ENCODE measurements around the gene PKIB.

PKIB gene

DNA sequence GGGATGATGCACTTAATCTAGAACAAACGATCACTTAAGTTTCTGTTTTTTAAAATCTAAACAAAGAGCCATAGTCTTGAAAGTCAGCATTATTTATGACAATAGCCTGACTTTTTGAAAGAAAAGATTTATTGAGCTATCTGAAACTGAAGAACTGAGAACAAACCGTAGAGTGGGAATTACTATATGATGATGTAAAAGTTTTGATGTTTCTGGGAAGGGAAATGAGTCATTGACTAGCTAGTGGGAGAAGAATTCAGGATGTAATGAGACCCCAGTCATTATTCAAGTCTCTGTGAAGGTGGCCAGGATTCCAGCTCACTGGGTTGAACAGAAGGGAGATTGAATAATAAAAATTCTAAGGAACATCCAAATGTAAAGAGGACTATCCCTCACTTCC, 85.9 kb downstream of the PKIB start:
- no peaks in the 10 kb centered on the region for H3K4me1 Mint-ChIP-seq (ENCODE audit: low read depth)
- H3K4me3 Mint-ChIP-seq: no peak overlapping the region
- no peaks in the 10 kb centered on the region for H3K9me3 Mint-ChIP-seq
- H3K27ac Mint-ChIP-seq: no peak overlapping the region
- peaks cover 7% of the 10 kb centered on the region for H3K27me3 Mint-ChIP-seq
- no peaks in the 10 kb centered on the region for H3K36me3 Mint-ChIP-seq (ENCODE audit: low read depth)

- no peaks in the 10 kb centered on the region for H3K9me3 Mint-ChIP-seq
- no peak overlapping the region for H3K27ac Mint-ChIP-seq
- H3K4me3 Mint-ChIP-seq: no peak overlapping the region
- H3K27me3 Mint-ChIP-seq: peaks cover 7% of the 10 kb centered on the region
- H3K4me1 Mint-ChIP-seq (ENCODE audit: low read depth): no peaks in the 10 kb centered on the region
- H3K36me3 Mint-ChIP-seq (ENCODE audit: low read depth): no peaks in the 10 kb centered on the region
Measured at GRCh38 chr6:122696853-122697252, 86.6 kb downstream of the PKIB start.

DNA sequence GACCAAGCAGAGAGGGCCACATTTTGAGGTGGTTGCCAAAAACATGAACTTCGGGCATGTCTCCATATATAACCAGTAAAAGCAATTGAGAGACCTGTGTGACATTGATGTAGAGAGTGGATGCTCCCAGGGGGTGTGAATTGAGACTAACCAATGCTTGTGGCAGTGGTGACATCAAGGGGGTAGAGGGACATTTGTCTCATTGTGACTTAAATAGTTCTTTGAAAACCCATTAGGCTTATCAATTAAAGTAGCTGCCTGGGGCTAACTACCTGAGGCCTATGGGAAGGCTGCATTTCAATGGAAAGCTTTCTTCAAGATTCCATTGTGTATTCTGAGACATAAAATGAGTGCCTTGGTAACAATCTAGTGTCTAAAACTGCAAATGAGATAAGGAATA, 87.3 kb downstream of the PKIB start:
- H3K4me3 Mint-ChIP-seq: no peak overlapping the region
- H3K27me3 Mint-ChIP-seq: peaks cover 7% of the 10 kb centered on the region
- H3K4me1 Mint-ChIP-seq (ENCODE audit: low read depth): no peaks in the 10 kb centered on the region
- no peaks in the 10 kb centered on the region for H3K36me3 Mint-ChIP-seq (ENCODE audit: low read depth)
- H3K27ac Mint-ChIP-seq: no peak overlapping the region
- H3K9me3 Mint-ChIP-seq: no peaks in the 10 kb centered on the region

DNA sequence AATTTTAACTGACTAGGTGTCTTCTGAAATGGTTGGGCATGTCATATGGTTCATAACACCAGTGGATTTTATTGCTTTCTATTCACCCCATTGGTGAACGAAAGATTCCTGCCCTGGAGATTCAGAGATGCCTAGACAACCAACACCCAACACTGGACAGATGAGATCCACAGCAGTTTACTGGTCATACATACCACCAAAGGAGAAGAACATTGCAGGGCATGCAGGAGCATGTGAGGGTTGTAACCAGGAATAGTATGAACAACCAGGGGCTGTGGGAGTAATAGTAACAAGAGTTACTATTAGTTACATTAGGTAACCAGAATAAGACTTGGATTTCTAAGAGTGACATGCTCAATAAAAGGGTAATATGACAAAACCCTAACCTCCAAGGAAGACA, 91.5 kb downstream of the PKIB start:
- H3K9me3 Mint-ChIP-seq: no peaks in the 10 kb centered on the region
- no peaks in the 10 kb centered on the region for H3K36me3 Mint-ChIP-seq (ENCODE audit: low read depth)
- H3K4me1 Mint-ChIP-seq (ENCODE audit: low read depth): no peaks in the 10 kb centered on the region
- no peaks in the 10 kb centered on the region for H3K27me3 Mint-ChIP-seq
- no peak overlapping the region for H3K4me3 Mint-ChIP-seq
- no peak overlapping the region for H3K27ac Mint-ChIP-seq

GRCh38 chr6:122702841-122703240, 92.6 kb downstream of the PKIB start:
- Mint-ChIP-seq H3K4me3 (no peak overlapping the region), H3K36me3 (ENCODE audit: low read depth) (no peaks in the 10 kb centered on the region), H3K9me3 (no peaks in the 10 kb centered on the region), H3K27me3 (no peaks in the 10 kb centered on the region), H3K4me1 (ENCODE audit: low read depth) (no peaks in the 10 kb centered on the region), H3K27ac (no peak overlapping the region)

DNA sequence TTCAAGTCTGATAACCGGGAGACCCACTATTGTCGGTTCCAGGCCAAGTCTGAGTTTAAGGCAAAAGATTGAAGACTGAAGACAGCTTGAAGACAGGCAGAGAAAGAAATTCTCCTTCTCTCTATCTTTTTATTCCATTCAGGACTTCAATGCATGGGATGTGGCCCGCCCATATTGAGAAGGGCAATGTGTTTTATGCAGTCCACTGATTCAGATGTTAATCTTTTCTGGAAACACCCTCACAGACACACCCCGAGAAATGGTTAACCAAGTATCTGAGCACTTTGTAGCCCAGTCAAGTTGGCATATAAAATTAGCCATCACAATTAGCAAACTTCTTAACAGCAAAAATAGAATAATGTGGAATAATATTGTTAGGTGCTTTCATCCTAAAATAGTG, 93.9 kb downstream of the PKIB start:
- no peak overlapping the region for H3K4me3 Mint-ChIP-seq
- no peak overlapping the region for H3K27ac Mint-ChIP-seq
- no peaks in the 10 kb centered on the region for H3K9me3 Mint-ChIP-seq
- H3K27me3 Mint-ChIP-seq: no peaks in the 10 kb centered on the region
- H3K4me1 Mint-ChIP-seq (ENCODE audit: low read depth): no peaks in the 10 kb centered on the region
- H3K36me3 Mint-ChIP-seq (ENCODE audit: low read depth): no peaks in the 10 kb centered on the region

- Mint-ChIP-seq H3K9me3 (no peaks in the 10 kb centered on the region), H3K4me3 (no peak overlapping the region), H3K36me3 (ENCODE audit: low read depth) (no peaks in the 10 kb centered on the region), H3K4me1 (ENCODE audit: low read depth) (peaks cover 3% of the 10 kb centered on the region), H3K27me3 (no peaks in the 10 kb centered on the region), H3K27ac (no peak overlapping the region)
Measured at GRCh38 chr6:122709922-122710512, 99.8 kb downstream of the PKIB start.

GRCh38 chr6:122710908-122711635, 100.9 kb downstream of the PKIB start:
- Mint-ChIP-seq H3K27me3 (no peaks in the 10 kb centered on the region), H3K4me1 (ENCODE audit: low read depth) (peaks cover 3% of the 10 kb centered on the region), H3K36me3 (ENCODE audit: low read depth) (no peaks in the 10 kb centered on the region), H3K27ac (no peak overlapping the region), H3K4me3 (no peak overlapping the region), H3K9me3 (no peaks in the 10 kb centered on the region)

DNA sequence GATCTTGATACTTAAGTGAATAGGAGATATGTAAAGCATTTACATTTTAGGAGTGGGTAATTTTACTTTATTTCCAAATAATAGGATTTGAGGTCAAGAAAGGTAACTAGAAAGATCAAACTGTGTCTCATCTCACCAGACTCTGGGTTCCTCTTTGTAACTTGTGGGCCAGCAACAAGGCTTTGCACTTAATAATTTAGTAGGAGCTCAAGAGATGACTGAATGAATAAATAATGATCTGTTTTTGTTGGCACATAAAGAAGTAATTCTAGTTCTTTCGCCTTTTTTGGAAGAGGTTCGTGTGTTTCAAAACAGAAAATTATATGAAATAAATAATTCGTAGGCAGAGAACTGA, 101.9 kb downstream of the PKIB start:
- Mint-ChIP-seq H3K4me3 (no peak overlapping the region), H3K36me3 (ENCODE audit: low read depth) (no peaks in the 10 kb centered on the region), H3K9me3 (no peaks in the 10 kb centered on the region), H3K27me3 (no peaks in the 10 kb centered on the region), H3K27ac (no peak overlapping the region), H3K4me1 (ENCODE audit: low read depth) (peaks cover 3% of the 10 kb centered on the region)

DNA sequence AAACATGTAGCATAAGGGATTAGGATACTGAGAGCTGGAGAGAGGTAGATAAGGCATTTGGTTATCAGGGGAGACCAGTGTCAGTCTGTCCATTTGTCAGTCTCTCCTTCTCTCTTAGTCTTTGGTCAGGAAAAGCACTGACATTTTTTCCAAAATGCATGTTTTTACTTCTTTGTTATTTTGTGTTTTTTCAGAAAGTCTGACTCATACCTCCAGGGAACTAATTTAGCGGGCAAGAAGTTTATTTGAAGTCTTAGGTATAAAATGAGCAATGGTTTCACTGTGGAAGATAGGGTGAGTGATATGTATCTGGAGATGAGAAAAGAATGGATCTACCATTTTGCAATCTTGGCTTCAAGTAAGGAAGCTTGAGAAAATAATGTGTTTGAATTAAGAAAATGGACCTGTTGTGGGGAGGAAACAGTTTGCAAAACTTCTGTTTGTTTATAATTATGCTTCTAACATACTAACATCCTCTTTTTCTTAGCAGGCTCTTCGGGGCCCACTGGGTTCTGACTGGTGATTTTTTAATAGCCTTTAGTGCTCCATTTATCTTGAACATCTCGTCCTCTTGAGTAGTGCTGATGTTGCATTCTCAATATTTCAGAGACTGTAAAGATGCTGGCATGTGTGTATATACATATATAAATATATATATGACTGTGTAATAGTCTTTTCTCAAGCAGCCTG, 102.4 kb downstream of the PKIB start:
- no peaks in the 10 kb centered on the region for H3K36me3 Mint-ChIP-seq (ENCODE audit: low read depth)
- H3K27me3 Mint-ChIP-seq: no peaks in the 10 kb centered on the region
- H3K4me3 Mint-ChIP-seq: no peak overlapping the region
- H3K4me1 Mint-ChIP-seq (ENCODE audit: low read depth): peaks cover 3% of the 10 kb centered on the region
- H3K27ac Mint-ChIP-seq: no peak overlapping the region
- H3K9me3 Mint-ChIP-seq: no peaks in the 10 kb centered on the region

DNA sequence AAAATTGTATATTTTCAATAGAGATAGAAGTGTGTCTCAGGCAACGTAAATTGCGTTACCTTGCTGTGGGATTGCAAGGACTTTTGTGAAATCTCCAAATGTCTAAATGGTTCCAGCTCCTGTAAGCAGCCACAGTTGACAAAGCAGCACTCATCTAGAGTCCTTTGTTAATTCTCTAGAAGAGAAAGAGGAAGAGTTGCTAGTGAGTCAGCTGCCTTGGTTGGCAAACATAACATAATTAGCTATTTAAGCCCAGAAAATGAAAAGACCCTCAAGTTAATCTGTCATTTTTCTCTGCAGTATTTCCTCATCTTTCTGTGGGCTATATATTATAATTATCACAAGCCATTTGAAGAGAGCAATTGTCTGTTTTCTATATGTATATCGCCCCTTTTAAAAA, 102.9 kb downstream of the PKIB start:
- H3K4me3 Mint-ChIP-seq: no peak overlapping the region
- H3K27me3 Mint-ChIP-seq: no peaks in the 10 kb centered on the region
- H3K27ac Mint-ChIP-seq: no peak overlapping the region
- peaks cover 3% of the 10 kb centered on the region for H3K4me1 Mint-ChIP-seq (ENCODE audit: low read depth)
- H3K36me3 Mint-ChIP-seq (ENCODE audit: low read depth): no peaks in the 10 kb centered on the region
- no peaks in the 10 kb centered on the region for H3K9me3 Mint-ChIP-seq

GRCh38 chr6:122714059-122714458, 103.9 kb downstream of the PKIB start:
- H3K4me1 Mint-ChIP-seq (ENCODE audit: low read depth): peaks cover 3% of the 10 kb centered on the region
- H3K9me3 Mint-ChIP-seq: no peaks in the 10 kb centered on the region

DNA sequence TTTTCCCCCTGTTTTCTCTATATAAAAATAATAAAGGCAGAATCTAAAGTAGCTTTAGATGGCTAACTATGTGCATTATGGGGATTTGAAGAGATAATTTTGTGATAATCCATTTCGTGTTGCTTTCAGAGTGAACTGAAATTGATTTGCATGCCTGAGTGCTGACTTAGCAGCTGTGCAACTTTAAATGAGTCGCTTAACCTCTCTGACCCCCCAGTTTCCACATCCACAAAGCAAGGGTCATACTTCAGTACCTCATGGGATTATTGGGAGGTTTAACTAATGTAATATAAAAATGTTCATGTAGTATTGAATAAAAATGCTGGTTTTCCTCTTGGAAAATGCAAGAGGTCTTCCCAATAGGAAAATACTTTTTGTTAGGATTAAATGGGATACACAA, 105.5 kb downstream of the PKIB start:
- Mint-ChIP-seq H3K27me3 (no peaks in the 10 kb centered on the region), H3K36me3 (ENCODE audit: low read depth) (no peaks in the 10 kb centered on the region), H3K4me3 (no peak overlapping the region), H3K4me1 (ENCODE audit: low read depth) (peaks cover 3% of the 10 kb centered on the region), H3K9me3 (no peaks in the 10 kb centered on the region), H3K27ac (no peak overlapping the region)

More at GRCh38 chr6:122714059-122714458, 103.9 kb downstream of the PKIB start:
- no peaks in the 10 kb centered on the region for H3K27me3 Mint-ChIP-seq
- H3K4me3 Mint-ChIP-seq: no peak overlapping the region
- H3K36me3 Mint-ChIP-seq (ENCODE audit: low read depth): no peaks in the 10 kb centered on the region
- H3K27ac Mint-ChIP-seq: no peak overlapping the region

DNA sequence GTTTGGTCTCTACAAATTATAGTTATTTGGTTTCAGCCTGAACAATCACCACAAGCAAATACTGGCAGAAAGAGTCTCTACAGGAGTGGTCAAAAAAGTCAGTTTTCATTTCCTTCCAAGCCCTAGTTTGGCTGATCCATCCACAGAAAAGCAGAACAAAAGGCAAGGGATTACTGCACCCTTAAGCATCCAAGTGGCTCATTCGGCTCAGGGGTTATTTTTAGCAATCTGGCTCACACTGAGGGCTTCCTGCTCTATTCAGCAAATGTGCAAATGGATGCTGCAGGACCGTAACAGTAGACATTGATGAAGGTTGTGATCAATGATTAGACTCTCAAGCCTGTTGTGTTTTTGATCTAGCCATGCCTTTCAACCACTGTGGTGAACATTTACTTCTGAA, 107.1 kb downstream of the PKIB start:
- Mint-ChIP-seq H3K4me1 (ENCODE audit: low read depth) (peaks cover 2% of the 10 kb centered on the region), H3K27me3 (no peaks in the 10 kb centered on the region), H3K4me3 (no peak overlapping the region), H3K9me3 (no peaks in the 10 kb centered on the region), H3K36me3 (ENCODE audit: low read depth) (no peaks in the 10 kb centered on the region), H3K27ac (no peak overlapping the region)

DNA sequence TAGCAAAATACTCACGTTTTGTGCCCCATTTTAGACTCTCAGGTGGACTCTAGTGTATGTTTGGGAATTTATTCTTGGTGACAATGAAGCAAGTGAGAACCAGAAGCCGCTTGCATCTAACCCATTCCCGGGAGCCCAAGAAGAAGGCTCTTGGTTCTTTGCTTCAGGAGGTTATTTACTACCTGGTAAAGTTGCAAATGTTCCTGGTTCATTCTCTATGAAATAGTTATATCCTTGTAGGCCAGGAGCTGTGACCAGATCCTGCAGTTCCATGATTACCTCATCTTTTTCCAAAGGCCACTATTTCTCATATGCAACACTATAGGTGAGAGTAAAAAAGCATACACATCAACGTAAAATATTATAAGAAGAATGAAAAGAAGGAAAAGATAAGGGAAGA, 108.4 kb downstream of the PKIB start:
- Mint-ChIP-seq H3K36me3 (ENCODE audit: low read depth) (no peaks in the 10 kb centered on the region), H3K9me3 (no peaks in the 10 kb centered on the region), H3K27me3 (no peaks in the 10 kb centered on the region), H3K27ac (no peak overlapping the region), H3K4me3 (no peak overlapping the region), H3K4me1 (ENCODE audit: low read depth) (no peaks in the 10 kb centered on the region)

Data from stimulated activated naive CD8-positive, alpha-beta T cell treated with anti-CD3 and anti-CD28 coated beads, Interleukin-15, Interleukin-2, amounts not matched to agents 100 ng/mL and 50 ng/mL, for 24 hours (primary cell).